ENCODE data around the gene PNP. TPM values are rescaled to one million over a fixed set of nuclear protein-coding genes. Genes with fewer than 3 reads are reported as not detected.

PNP gene
- total and polyA plus RNA-seq, 8 donors, result 28.5 to 84.8 (median 37.4) TPM

DNA sequence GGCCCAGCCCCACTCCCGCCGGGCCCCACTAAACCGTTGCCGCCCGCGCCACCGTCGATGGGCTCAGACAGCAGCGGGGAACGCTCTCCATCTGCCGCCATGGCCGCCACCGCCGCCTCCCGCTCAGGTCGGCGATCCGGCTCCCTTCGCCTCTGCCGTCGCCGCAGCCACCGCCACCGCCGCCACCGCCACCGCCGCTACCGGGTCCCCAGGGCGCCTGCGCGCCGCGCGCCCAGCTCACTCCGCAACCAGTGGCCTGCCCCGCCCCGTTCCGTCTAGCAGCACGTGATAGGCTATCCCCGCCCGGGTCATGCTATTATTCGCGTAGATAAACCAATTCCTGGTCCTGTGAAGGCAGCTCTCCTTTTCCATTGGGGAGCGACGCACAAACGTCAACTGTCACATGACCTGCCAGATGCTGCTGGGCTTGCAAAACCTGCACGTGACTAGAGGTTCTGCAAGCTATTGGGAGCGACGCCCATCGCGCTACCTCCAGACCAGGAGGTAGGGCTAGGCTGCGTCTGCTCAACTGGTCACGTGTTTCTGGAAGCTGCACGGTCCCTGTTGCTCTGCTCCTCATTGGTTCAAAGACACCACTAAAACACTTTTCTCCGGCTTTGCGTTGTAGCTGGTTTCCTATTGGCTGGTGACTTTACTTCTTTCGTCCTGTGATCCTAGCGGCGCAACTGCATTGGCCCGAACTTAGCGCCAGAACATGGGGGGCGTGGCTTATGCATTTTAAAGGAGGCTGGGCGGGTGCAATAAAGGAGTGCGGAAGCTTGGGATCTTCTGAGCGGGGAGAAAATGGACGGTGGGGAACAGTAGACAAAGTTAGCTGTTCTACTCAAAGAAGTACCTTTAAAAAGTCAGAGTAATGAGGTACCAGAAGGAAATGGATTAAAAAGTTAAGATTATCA, 7.7 kb upstream of the PNP start, which contains the start of gene PIP4P1:
Gene PIP4P1 (minus strand): TSS at position 210 of the 917 bp plus-strand sequence. CDS start 109 bp downstream, at position 101.
- peak within 1 kb of the TSS; percentile 88 to 89 for H3K27ac ChIP-seq
- peak; percentile 98 to 100 (median 99) for DNase-seq

DNA sequence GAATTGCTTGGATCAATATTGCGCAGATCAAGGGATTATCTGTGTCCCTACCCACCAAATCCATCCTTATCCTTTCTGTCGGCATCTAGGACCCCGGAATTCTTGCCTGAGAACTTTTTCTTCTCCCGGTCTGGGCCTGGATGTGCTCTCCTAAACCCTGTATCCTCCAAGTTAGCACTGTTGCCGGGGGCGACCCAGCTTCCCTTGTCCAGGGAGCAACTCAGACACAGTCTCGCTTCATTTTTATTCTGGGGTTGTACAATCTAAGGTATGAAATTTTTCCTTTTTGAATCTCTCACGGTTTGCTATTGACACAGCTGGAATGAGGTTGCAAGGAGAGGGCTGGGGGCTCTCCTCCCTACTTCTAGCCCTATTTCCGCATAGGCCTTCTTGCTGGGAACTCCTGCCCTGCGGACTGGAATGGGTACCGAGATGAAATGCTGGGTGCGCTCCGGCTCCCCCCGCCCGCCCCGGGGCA, 403 bp upstream of the PNP start:
- peak in 2 of 4 donors; percentile 26 to 85 for DNase-seq
- no peaks in the 10 kb centered on the region for H3K9me3 ChIP-seq
- intact Hi-C loops (cut with DNase I), result no loop called here
- H3K4me1 ChIP-seq, result peaks cover 0 to 37% of the 10 kb centered on the region in 2 donors
- peak overlapping the region; percentile 61 to 76 for H3K4me3 ChIP-seq
- no peaks in the 10 kb centered on the region for H3K27me3 ChIP-seq
- H3K36me3 ChIP-seq, result peaks cover 0 to 21% of the 10 kb centered on the region in 2 donors
- H3K27ac ChIP-seq, result peak overlapping the region; percentile 83 to 92
- TF ChIP-seq CTCF (IDR thresholded peaks at IDR 0.05), result no peak
- peak; percentile 1 for ATAC-seq

More for the DNA sequence above, 7.7 kb upstream of the PNP start, which contains the start of gene PIP4P1:
- Histone ChIP-seq H3K36me3 (peaks cover 0 to 32% of the 10 kb centered on the region in 2 donors), H3K4me1 (peaks cover 19 to 45% of the 10 kb centered on the region in 2 donors), H3K4me3 (peak within 1 kb of the TSS; percentile 85 to 88), H3K27me3 (no peaks in the 10 kb centered on the region), H3K9me3 (no peaks in the 10 kb centered on the region)
- no peak for TF ChIP-seq CTCF (IDR thresholded peaks at IDR 0.05)
- intact Hi-C loops (cut with DNase I), result no loop called here
- ATAC-seq, result peak; percentile 96

DNA sequence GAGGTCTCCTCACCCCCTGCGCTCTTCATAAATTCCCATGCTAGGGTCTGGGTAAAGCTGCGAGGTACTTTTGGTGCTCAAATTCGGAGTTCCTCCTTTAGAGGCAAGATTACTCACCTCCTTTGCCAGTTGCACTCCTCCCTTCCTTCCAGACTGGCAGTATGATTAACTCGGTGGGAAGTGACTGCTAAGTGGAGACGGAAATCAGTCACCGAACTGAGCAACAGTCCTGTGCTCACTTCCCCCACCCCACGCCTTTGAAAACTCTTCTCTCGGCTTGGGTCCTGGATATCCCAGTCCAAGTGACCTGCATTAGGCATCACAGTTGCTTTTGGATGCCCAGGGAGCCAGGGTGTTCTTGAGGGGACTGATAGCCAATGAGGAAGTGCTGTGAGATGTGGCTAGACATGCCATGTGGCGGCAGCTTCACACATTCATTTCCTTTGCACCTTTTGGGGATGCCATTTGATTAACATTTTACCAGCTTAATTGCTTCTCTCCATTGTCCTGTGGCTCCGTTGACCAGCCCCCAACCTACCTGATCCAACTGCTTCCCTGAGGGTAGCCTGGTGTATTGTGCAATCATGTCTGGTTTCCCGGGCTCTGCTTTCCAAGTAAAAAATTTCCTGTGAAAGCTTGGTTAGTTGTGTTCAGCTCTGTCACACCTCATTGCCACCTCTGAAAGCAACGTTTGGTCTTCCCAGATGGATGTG, 840 bp downstream of the PNP start:
- H3K27me3 ChIP-seq, result no peaks in the 10 kb centered on the region
- TF ChIP-seq CTCF (IDR thresholded peaks at IDR 0.05), result no peak
- ATAC-seq (peak; percentile 80), DNase-seq (peak in 2 of 4 donors; percentile 37 to 54)
- intact Hi-C loops (cut with DNase I), result no loop called here
- no peaks in the 10 kb centered on the region for H3K9me3 ChIP-seq
- peaks cover 0 to 37% of the 10 kb centered on the region in 2 donors for H3K4me1 ChIP-seq
- H3K4me3 ChIP-seq, result peak overlapping the region; percentile 61 to 76
- peaks cover 0 to 34% of the 10 kb centered on the region in 2 donors for H3K36me3 ChIP-seq
- H3K27ac ChIP-seq, result peak overlapping the region; percentile 83 to 92

GRCh38 chr14:20470603-20470901, 1.3 kb downstream of the PNP start:
- intact Hi-C loops (cut with DNase I), result no loop called here
- TF ChIP-seq CTCF (IDR thresholded peaks at IDR 0.05), result no peak
- peak overlapping the region; percentile 83 to 92 for H3K27ac ChIP-seq
- peaks cover 0 to 39% of the 10 kb centered on the region in 2 donors for H3K36me3 ChIP-seq
- DNase-seq (no peak), ATAC-seq (no peak)
- H3K9me3 ChIP-seq, result no peaks in the 10 kb centered on the region
- H3K4me1 ChIP-seq, result peaks cover 0 to 37% of the 10 kb centered on the region in 2 donors
- peak overlapping the region; percentile 61 to 76 for H3K4me3 ChIP-seq
- no peaks in the 10 kb centered on the region for H3K27me3 ChIP-seq

Data from left lung (tissue), 10 donors.